GM23248 (cell line): Measurements from ENCODE around the gene APOBEC3A.

Source experiments
- EZH2 ChIP-seq: fragments of 200-600 bp; sonication (generic); IDR thresholded peaks from 2 replicates; pipeline ENCODE4 v1.6.1; 2018; ENCODE audit warnings: antibody characterized with exemption, mild to moderate bottlenecking; ENCODE audit not compliant: insufficient read depth, poor library complexity, severe bottlenecking
- EZH2phosphoT487 ChIP-seq: fragments of 200-600 bp; sonication (generic); IDR thresholded peaks from 2 replicates; pipeline ENCODE4 v1.6.1; 2018; ENCODE audit warnings: antibody characterized with exemption, moderate library complexity, mild to moderate bottlenecking, low read depth; ENCODE audit not compliant: insufficient read depth

GRCh38 chr22:38949889-38950405 lies 7.5 kb upstream of the APOBEC3A start:
- TF ChIP-seq EZH2, result no peak
- TF ChIP-seq EZH2phosphoT487, result no peak
